ENCODE results near the gene NCKAP5.

Gene NCKAP5

GRCh38 chr2:133417415-133417814, 150.8 kb downstream of the NCKAP5 start:
- TF ChIP-seq, protein P1, sequence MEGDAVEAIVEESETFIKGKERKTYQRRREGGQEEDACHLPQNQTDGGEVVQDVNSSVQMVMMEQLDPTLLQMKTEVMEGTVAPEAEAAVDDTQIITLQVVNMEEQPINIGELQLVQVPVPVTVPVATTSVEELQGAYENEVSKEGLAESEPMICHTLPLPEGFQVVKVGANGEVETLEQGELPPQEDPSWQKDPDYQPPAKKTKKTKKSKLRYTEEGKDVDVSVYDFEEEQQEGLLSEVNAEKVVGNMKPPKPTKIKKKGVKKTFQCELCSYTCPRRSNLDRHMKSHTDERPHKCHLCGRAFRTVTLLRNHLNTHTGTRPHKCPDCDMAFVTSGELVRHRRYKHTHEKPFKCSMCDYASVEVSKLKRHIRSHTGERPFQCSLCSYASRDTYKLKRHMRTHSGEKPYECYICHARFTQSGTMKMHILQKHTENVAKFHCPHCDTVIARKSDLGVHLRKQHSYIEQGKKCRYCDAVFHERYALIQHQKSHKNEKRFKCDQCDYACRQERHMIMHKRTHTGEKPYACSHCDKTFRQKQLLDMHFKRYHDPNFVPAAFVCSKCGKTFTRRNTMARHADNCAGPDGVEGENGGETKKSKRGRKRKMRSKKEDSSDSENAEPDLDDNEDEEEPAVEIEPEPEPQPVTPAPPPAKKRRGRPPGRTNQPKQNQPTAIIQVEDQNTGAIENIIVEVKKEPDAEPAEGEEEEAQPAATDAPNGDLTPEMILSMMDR (IDR thresholded peaks at IDR 0.05; ENCODE audit: control insufficient read depth, extremely low read depth, insufficient read depth), result no peak
- DNase-seq (ENCODE audit: low read depth), result no peak
- no peak overlapping the region for H3K4me3 ChIP-seq (ENCODE audit: low read depth, low read length)

DNA sequence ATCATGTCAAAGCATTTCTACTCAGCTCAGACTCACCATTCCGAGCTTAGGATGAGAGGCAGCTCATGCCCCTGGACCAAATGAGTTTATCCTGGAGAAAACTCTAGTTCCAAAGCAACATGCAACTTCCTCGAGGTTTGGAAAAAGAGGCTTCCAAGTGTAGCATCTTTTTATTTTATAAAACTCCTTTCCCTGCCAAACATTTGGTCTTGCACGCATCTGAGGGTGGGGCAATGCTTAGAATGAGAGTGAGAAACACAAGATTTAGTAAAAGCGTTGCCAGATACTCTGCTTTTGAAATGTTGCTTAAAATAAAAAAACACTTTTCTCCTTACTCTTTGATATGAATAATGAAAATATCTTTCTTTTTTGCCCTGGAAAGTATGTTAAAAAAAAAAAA, 151.5 kb downstream of the NCKAP5 start:
- TF ChIP-seq, protein P1 (IDR thresholded peaks at IDR 0.05; ENCODE audit: control insufficient read depth, extremely low read depth, insufficient read depth), result no peak
- H3K4me3 ChIP-seq (ENCODE audit: low read depth, low read length), result no peak overlapping the region
- no peak for DNase-seq (ENCODE audit: low read depth)

DNA sequence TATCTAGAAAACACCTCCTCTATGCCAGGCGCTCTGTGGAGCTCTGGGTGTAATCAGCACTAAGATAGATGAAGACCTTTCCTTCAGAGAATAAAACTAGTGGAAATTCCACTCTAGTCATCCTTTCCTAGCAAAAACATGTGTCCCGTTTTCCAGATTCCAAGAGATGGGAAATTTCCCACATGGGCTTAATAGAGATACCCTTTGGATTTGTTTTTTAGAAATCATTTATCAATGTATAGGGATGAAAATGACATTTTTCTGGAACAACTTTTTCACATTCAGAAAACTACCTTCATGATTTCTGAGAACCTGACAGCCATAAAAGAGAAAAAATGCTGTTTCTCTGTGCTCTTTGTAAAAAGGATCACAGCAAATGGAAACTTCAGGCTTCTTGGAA, 152.1 kb downstream of the NCKAP5 start:
- TF ChIP-seq, protein P1 (IDR thresholded peaks at IDR 0.05; ENCODE audit: control insufficient read depth, extremely low read depth, insufficient read depth), result no peak
- DNase-seq (ENCODE audit: low read depth), result no peak
- no peak overlapping the region for H3K4me3 ChIP-seq (ENCODE audit: low read depth, low read length)

DNA sequence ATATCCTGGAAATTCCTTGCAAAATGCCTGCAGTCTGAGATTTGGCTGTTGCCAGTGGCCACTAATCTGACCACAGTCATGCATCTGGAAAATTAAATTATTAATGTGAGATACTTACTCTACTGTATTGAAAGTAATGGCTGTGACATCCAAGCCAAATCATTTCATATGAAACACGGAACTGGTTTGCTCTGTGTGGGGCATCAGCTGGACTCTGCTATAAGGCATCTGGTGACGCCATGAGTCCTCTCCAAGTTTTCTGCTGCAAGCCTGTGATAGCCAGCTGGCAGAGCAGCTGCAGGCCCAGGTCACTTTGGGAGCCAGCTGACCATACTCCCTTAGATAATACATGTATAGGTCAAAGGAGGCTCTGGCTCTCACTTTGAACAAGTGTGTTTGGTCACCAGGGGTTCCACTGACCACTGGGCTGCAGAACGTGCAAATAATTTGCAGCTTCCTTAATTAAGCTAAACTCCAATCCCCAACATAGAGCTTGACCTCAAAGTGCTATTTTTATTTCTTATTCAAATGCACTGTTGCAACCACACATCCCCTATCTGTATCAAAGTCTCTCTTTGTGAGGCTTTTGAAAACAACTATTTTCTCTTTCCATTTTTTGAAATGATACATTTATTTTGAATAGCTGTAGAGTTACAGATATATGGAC, 152.9 kb downstream of the NCKAP5 start:
- TF ChIP-seq, protein P1 (IDR thresholded peaks at IDR 0.05; ENCODE audit: control insufficient read depth, extremely low read depth, insufficient read depth), result no peak
- no peak overlapping the region for H3K4me3 ChIP-seq (ENCODE audit: low read depth, low read length)
- DNase-seq (ENCODE audit: low read depth), result no peak

DNA sequence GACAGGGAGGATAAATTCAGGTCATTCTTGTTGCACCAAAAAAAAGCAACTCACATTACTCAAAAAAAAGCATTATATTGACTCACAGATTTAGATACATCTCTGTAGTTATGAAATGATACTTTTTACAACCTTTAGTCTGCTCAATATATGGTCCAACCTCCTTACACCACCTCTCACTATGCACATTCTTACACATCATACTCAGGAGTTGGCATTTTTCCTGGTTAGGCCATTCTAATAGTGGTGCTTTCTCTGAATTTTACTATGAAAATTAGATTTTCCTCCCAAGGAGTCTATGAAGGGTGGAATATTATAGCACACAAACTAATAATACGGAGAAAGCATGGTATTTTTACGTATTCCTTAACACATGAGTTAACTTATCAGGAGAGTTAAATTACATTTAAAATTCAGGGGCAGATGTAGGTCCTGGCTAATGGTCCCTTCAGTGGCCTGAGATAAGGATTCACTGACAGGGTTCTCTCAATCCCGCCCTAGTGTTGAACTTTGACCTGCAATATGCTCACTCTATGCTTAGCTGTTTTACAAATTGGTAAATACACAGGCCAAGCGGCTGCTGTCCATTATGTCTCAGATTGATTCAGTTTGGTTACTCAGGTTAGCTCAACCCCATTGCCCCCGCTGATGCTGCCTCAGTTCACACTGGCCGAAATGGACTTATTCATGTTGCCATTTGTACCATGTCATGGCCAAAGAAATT, 153.6 kb downstream of the NCKAP5 start:
- TF ChIP-seq, protein P1 (IDR thresholded peaks at IDR 0.05; ENCODE audit: control insufficient read depth, extremely low read depth, insufficient read depth), result no peak
- no peak overlapping the region for H3K4me3 ChIP-seq (ENCODE audit: low read depth, low read length)
- DNase-seq (ENCODE audit: low read depth), result no peak

GRCh38 chr2:133413863-133414262, 154.4 kb downstream of the NCKAP5 start:
- TF ChIP-seq, protein P1 (IDR thresholded peaks at IDR 0.05; ENCODE audit: control insufficient read depth, extremely low read depth, insufficient read depth), result no peak
- no peak for DNase-seq (ENCODE audit: low read depth)
- H3K4me3 ChIP-seq (ENCODE audit: low read depth, low read length), result no peak overlapping the region

Measured in LNCaP clone FGC (cell line).